Stimulated activated CD4-positive, alpha-beta T cell treated with anti-CD3 and anti-CD28 coated beads, Interleukin-2, amount 100 ng/mL, for 24 hours (primary cell): ENCODE measurements around the gene ATAT1.

Source experiments
- DNase-seq, 2 donors: peaks; one replicate each; pipeline ENCODE4 v3.0.0-alpha.2; 2020

The ATAT1 gene

DNA sequence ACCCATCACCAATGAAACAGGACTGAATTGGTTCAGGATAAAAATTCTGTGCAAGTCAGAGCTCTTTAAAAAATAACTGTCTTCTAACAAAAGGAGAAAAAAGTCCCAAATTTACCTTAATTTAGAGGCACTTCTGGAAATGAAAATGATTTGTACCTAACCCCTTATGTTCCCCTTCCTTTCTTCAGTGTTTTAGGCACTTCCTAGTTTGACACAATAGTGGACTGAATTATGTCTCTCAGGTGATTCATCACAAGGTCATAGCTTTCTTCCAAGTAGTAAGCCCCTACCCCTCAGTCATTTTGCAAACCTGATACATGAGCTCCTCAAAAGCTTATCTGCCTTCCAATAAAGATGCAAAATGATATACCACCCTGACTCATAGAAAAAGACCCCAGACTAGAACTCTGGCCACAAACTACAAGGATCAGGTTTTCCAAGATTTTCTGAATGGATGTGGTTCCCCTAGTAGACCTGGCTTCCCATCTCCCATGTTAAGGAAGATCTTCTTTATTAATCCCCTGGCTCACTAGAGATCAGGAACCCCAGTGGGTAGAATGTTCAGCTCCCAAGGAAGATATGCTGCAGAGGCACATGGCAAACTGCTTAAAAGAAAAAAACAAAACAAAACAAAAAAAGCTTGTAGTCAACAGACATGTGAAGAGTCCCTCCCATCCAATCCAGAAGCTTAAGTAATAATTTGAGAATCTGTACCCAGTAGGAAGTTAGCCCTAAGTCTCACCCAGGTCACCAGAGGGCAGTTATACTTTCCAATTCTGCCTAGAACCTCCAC lies 13.2 kb upstream of the ATAT1 start:
- no peak for DNase-seq

DNA sequence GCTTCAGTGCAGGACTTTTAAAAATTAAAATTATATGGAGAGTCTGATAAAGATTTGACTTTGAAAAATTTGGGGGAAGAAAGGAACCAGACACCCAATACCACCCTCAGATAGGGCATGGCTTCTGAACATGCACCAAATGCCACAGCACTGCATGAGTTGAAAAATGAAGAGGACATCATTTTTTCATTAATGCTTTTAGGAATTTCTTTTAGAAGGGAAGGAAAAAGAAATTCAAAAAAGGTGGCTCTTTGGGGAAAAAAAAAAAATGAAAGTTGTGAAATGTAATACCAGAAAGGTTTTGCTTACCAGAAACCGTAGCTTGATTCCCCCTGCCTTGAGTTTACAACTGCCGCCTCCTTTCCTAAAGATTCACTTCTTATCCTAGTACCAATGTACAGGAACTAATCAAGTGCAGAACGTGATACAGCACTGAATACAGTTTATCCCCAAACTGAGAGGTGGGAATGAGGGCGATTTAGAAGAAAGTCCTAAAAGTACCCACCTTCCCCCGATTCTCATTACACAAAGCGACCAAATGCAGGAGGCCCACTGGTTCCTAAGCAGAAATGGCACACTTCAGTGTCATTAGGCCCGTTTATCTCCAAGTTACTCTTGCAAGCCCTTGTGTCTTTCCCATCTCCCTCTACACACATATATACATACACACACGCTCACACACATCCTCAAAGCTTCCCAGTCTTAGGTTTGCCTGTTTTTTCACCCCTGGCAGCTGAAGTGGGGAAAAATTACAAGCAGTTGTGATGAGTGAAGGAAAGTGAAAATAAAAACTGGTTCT lies 12.4 kb upstream of the ATAT1 start:
- no peak for DNase-seq

DNA sequence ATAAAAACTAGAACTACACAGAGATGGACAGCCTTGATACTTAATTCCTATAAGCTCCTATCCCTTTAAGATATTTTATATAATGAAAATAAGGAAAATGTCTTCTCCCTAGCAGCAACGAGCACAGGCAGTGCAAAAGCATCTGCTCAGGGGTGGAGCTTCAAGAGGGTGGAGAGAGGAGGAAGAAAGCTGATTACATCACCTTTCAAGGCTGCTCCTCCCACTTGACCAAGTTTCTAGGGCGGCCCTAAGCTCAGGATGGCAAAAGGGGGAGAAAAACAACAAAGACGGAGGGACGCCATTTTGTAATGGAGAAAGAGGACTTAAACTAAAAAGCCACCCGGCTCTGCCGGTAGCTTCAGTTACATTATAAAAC lies 11.8 kb upstream of the ATAT1 start:
- DNase-seq, result peak; percentile 71 to 86

DNA sequence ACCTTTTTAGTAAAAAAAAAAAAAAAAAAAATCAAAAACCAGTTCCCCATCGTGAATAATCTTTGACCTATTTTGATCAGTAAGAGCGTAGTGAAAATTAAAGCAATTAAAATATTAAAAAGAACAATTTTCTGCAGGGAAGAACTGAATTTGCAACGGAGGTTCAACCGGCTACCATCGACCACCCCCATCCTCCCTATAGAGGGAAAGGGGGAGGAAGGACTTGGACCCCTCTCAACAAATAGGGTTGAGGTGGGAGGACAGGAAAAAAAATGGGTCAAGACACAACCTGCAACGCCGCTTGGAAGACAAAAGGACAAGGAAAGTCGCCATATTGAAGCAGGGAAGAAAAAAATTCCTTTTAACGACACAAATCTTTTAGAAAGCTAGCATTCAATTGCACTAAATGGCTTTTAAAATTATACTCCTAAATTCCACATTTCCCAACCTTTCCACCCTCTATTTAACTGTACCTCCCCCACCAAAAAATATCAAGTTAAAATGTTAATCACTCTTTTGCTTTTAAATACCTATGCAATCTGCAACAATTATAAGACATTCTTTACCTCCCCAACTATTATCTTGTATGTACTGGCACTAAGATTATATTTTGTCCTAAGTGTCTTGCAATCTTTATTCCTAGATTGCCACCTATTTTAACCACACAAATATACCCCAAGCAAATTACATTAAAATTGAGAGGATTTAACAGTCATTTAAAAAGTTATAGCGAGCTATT lies 11.3 kb upstream of the ATAT1 start:
- peak; percentile 33 to 53 for DNase-seq

DNA sequence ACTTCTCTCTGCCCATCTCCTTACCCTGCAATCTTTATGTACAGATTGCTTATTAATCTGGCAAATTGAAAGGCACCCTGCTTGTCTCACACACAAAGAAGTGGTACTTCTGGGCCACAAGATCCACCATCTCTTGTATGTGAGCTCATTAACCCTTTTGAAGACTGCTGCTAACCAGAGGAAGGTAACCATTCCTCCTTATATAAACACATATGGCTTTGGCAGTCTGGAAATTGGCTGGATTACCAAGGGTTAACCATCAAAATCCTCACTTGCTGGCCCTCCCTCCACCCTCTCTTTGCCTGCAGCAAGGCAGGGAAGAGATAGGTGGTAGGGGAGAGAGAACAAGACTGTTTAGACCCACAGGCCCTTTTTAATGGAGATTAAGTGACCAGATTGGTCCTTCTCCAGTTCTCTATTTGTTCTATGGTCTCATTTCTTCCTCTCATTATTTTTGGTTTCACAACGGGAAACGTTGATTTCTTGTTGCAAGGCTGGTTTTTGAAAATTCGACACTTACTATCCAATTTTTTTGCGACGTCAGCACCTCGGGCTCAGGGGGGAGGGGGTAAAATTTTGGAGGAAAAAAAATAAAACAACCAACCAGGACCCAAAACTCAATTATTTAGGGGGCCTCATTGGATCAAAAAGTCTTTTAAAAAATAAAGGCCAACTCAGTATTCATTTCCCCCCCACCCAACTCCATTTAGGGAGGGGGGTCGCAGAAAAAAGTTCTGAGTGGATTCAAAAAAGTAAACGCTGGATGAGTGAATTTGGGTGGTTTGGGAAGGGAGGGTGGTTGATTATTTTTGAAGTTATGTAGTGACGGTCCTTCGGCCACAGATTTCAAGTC lies 10.5 kb upstream of the ATAT1 start:
- DNase-seq, result peak in 1 of 2 donors; percentile 50

DNA sequence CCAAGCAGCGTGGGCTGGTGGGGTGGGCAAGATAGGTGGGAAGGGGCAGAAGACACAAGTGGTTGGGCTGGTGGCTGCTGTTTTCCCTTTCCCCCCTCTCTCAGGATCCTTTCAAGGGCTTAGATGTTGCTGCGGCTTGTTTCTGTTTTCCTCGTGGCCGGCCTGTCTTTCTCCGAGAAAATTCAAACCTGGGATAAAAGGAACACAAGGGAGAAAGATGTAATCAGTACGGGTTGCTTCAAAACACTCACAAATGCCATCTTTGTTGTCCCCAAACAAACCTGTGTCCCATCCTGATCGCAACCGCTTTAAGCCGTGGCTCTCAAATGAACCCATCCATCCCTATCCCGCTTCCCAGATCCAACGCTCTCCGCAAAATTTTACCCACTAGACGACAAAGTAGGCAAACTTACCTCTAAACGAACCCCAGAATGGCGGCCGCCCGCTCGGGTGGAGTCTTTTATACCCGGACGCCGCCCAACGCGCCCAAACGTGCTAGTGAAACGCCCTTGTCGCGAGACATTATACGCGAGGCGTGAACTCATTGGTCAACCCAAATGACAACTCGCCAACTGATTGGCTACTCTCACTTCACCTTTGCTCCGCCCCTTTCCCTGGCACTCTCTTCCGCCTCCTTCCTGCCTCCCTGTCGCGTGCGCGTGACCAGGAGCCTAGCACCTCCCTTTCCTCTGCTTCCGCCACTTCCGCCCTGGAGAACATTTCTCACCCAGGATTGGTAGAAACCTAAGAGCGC lies 9.7 kb upstream of the ATAT1 start, which contains the start of gene PPP1R10:
PPP1R10 (minus strand) TSS at position 433 of the 754 bp plus-strand sequence. CDS start 7,299 bp downstream, outside the sequence.
- peak; percentile 94 to 97 for DNase-seq

DNA sequence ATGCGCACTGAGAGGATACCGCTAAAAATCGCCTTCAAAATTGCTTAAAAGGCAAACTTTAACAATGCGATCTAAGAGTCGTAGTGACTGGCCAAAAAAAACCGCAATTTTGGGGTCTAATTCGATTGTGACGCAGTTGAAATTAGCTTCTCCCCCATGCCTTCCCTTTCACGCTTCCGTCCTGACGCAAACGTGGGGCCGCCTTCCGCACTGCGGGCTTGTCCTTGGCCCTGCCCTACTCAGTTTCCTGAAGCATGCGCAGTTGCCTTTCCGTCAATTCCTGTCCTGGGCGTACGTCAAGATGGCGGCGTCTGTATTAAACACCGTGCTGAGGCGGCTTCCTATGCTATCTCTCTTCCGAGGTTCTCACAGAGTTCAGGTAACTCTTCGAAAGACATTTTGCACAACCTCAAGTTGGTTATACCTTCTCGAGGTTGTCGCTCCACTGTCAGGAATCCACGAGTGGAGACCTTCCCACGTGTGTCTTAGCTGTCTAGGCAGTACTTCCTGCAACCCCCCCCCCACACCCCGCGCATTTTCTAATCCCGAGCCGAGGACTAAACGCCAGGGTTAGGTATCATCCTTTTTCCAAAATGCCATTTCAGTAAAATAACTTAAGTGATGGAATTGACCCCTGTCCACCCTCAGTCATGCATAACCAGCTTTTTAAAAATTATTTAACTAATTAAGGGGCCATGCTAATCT lies 9.0 kb upstream of the ATAT1 start, which contains the start of gene MRPS18B:
MRPS18B (plus strand) TSS at position 276 of the 705 bp plus-strand sequence; CDS start at position 302, 26 bp downstream.
- peak; percentile 95 to 98 for DNase-seq

DNA sequence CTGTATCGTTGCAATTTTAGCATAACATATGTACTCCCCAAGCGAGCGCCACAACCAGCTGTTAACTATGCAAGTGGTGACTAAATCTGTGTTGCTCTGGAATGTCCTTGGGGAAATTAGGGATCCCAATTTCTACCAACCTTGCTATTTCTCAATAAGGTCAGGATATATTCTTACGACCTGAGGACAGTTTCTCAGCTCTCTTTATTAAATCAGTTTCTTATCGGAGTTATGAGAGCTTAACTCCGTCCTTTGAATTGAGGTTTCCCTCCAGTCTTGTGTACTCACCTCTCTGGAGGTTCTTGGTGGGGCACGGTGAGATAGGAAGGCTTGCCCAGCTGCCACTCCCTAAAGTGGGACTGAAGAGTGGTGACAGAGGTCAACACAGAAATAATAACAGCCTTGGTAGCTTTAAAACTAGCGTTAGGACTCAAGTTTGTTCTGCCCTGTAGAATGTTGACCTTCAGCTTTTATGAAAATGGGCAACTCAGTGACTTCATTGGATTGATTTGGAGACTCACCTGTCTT lies 8.3 kb upstream of the ATAT1 start:
- DNase-seq, result no peak

DNA sequence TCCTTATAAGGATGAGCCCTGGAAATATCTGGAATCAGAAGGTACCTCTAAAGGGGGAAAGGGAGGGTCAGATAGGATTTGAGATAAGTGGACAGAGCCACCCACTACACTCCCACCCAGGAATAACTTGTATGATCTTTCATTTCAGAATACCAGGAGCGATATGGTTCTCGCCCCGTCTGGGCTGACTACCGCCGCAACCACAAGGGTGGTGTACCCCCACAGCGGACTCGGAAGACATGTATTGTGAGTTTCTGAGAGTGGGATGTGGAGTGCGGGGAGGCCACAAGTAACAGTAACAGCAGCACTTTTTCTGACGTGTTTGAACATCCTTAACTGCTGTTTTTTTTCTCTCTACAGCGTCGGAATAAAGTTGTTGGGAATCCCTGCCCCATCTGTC lies 7.1 kb upstream of the ATAT1 start:
- no peak for DNase-seq

DNA sequence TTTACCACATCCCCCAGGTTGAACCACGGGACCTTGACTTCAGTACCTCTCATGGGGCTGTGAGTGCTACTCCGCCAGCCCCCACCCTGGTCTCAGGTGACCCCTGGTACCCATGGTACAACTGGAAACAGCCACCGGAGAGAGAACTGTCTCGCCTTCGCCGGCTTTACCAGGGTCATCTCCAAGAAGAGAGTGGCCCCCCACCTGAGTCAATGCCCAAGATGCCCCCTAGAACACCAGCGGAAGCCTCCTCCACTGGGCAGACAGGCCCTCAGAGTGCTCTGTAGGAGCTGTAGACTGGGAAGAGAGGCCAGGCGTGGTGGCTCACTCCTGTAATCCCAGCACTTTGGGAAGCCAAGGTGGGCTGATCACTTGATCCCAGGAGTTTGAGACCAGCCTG lies 1.2 kb upstream of the ATAT1 start:
- no peak for DNase-seq

DNA sequence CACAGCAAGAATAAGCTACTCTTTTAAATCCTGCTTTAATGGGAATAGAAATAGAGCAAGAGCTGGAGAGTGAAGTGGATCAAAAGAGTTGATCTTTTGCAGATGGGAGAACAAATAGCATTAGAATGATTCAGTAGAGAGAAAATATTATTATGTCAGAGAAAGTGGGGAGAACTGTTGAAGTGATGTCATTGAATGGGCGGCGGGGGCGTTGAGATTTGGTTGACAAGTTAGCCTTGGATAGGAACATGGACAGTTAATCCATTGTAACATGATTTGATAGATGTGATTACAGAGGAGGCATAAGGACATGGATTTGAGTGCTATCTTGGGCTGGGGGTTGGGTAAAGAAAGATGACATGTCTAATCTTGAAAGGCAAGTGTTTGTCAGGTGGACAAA lies 9.2 kb downstream of the ATAT1 start:
- DNase-seq, result no peak

DNA sequence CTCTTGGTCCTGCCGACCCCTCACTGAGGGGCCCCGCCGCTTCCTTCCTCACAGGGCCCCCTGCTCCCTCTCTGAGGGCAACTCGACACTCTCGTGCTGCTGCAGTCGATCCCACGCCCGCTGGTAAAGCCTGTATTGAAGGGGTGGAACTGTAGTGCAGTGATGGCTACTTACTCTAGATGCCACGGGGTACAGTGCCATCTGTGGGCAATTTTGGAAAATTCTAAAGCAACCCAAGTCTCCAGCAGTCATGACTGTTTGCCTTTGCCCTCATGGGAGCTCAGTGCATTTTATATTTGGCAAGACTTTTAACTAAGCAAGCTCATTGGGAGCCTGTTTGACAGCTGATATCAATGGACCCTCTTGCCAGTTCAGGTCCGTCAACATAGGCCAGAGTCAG lies 13.8 kb downstream of the ATAT1 start:
- DNase-seq, result no peak

DNA sequence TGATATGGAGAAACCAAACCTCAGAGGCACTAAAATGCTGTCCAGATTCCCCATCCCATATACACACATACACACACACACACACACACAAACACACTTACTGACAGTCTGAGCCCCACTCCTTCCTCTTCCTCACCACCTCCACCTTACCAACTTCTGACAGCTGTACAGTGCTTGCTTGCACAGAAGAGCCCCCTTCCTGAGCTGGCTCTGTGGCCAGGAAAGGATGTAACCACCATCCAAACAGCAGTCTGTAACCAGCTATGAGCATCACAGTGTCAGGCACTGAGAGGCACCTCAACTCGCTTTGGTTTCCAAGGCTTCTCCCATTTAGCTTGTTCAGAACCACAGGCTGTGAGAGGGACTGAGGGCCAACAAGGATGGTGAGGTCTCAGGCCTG lies 14.4 kb downstream of the ATAT1 start:
- DNase-seq, result no peak

DNA sequence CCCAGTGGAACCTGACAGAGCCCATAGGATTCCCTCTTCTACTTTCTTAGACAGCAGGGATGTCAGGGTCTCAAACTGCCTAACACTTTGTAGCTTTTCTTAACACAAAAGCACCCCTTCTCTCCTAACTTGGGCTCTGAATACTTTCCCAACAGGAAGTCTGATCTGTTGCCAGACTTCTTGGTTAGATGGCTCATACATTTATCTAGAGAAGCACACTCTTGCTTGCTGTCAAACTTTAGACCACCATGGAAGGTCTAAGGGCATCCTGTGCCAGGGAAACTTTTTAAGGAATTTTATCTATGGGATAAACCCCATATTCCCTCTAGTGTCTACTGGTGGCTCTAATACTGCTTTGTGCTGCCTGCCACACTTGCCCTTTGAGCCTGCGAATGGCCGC lies 17.0 kb downstream of the ATAT1 start:
- no peak for DNase-seq

DNA sequence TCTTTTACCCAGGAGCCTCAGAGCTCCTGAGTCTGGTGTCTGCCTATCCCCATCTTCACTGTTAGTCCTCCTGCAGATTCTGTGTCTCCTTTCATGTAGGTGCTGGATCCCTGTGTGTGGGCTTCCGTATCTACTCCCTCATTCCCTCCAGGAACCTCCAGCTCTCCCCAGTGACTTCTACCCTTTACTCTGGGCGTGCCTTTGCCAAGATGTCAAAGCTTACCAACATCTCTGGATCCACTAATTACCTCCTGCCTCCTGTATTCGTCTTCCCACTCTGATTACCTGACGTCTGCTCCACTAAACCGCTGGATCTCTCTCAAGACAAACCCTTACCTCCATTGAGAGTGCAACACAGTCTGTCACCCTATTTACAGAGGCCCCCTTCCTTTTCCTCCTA lies 18.1 kb downstream of the ATAT1 start:
- DNase-seq, result no peak

DNA sequence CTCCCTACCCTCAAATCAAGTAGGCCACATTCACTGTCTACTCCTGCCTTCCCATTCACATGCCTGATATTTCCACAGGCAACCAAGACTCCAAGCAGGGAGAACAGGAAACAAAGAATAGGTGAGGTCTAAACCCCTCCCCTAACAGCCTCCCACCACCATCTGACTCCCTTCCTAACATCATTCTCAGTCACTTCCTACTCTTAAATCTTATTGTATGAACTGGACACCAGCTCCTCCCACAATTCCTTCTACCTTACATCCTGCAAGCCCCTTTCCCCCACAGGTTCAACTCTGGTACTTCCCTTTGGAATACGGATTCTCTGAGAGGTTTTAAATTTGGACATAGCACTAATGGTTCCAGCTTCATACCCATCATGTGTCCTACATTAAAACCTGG lies 19.3 kb downstream of the ATAT1 start:
- no peak for DNase-seq

DNA sequence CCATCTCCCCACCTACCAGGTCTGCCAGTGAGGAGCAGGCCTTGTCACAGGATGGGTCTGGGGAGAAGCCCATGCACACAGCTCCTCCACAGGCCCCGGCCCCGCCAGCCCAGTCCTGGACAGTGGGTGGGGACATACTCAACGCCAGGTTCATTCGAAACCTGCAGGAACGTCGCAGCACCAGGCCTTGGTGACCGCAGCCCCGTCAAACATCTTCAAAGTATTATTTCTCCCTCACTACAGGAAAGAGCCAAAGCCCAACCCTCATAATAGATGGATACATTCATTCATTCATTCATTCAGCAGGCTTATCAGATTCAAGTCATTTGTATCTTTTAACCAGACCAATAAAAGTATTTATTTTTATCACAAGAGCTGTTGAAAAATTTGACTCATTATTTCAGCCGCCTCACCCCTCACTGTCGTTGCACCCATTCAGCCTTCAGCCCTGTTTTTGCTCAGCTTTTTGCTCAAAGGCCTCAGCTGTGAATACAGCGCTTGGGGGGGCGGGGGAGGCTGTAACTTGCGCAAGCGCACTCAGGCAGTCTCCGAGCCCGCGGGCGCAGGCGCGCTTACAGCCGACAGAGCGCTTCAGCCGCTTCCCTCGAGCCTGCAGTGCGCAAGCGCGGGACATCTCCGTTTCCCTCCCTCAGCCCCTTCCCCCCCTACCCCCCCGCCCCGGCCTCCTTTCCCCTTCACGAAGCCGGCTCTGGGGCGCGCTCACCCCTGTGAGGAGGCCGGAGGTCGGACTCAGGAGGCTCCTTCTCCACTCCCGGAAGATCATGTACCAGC lies 20.0 kb downstream of the ATAT1 start, which contains the start of gene C6orf136:
C6orf136 (plus strand) TSS at position 684 of the 792 bp plus-strand sequence; CDS start at position 783, 99 bp downstream.
- peak; percentile 92 to 93 for DNase-seq

DNA sequence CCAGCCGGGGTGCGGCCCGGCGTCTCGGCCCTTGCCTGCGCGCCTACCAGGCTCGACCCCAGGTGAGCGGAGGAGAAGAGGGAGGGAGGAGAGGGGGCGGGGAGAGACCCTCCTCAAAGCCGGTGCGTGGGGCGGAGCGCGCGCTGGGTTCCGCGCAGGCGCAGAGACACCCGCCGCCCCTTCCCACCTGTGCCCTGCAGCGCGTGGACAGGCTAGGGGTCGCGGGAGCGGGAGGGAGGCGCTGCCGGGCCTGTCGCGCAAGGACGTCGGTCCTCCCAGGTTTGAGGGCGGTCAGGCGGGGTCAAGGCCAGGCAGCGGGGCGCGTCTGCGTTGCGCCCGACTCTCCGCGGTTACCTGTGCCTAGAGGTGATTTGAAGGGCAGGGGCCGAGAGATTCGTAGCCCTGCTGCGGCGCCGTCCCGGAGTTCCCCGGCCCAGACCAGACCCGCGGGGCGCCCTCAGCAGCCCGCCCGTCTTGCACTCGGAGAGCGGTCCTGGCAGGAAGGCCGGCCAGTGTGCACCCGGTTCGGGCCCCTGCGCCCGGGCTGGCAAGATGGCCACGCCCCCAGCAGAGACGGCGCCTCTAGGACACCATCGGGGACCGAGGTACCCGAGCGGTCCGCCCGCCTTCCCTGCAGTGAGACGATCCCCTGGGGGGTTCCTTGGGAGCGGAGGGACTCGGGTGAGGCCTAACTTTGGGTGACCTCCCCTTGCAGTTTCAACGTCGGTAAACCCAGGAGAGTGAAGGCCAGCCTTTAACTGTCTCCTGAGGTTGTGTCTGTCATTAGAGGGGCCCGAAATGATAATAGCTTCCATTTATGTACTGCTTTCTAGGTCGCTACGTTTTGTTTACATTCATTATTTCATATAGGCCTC lies 20.8 kb downstream of the ATAT1 start:
- peak; percentile 79 to 81 for DNase-seq

DNA sequence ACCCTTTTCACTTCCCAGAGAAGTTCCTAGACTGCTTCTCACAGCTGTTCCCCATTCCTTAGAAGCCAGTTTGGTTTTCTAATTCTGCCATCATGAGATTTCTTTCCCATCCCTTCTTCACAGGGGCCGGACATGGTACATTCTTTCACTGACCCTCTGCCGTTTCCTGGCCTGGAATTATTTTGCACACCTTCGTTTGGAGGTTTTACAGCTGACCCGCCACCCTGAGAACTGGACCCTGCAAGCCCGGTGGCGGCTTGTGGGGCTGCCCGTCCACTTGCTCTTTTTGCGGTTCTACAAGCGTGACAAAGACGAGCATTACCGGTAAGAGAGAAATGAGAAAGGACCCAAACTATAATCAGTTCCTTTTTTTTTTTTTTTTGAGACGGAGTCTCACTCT lies 24.5 kb downstream of the ATAT1 start:
- DNase-seq, result no peak
